BE2C (cell line): ENCODE data around the gene CFAP97D2.
"Not testable (repeated sequence)": the region's sequence is repeated elsewhere in the genome, so short reads cannot be mapped to it uniquely, and the experiment has no call there.

Experiments
- DNase-seq: peaks from one replicate; pipeline ENCODE4 v3.0.0-alpha.2; 2020
- H3K27me3 ChIP-seq: fragments of 250-450 bp; sonication (Bioruptor Pico); 2 replicates; pipeline ENCODE4 v1.5.1; 2020; ENCODE audit warnings: mild to moderate bottlenecking
- H3K36me3 ChIP-seq: fragments of 250-450 bp; sonication (Bioruptor Pico); 2 replicates; pipeline ENCODE4 v1.5.1; 2020; ENCODE audit warnings: mild to moderate bottlenecking
- H3K4me1 ChIP-seq: fragments of 250-450 bp; sonication (Bioruptor Pico); 2 replicates; pipeline ENCODE4 v1.5.1; 2020
- H3K4me3 ChIP-seq: 2 replicates; pipeline ENCODE4 v1.5.1; 2011; ENCODE audit warnings: low read depth, low read length
- H3K9me3 ChIP-seq: fragments of 250-450 bp; sonication (Bioruptor Pico); 2 replicates; pipeline ENCODE4 v1.5.1; 2020
- TF ChIP-seq, protein P1 (sequence below): IDR thresholded peaks from 2 replicates; pipeline ENCODE4 v1.5.1; 2012; ENCODE audit warnings: mild to moderate bottlenecking, low read depth, low read length

Gene CFAP97D2

GRCh38 chr13:114177245-114178010 lies 1.6 kb upstream of the CFAP97D2 start:
- Histone ChIP-seq H3K9me3 (no peaks in the 10 kb centered on the region), H3K27me3 (no peaks in the 10 kb centered on the region), H3K36me3 (peaks cover 3% of the 10 kb centered on the region; the same call in 1 of the 2 replicates), H3K4me3 (no peak overlapping the region), H3K4me1 (no peaks in the 10 kb centered on the region)
- no peak for DNase-seq
- TF ChIP-seq, protein P1, sequence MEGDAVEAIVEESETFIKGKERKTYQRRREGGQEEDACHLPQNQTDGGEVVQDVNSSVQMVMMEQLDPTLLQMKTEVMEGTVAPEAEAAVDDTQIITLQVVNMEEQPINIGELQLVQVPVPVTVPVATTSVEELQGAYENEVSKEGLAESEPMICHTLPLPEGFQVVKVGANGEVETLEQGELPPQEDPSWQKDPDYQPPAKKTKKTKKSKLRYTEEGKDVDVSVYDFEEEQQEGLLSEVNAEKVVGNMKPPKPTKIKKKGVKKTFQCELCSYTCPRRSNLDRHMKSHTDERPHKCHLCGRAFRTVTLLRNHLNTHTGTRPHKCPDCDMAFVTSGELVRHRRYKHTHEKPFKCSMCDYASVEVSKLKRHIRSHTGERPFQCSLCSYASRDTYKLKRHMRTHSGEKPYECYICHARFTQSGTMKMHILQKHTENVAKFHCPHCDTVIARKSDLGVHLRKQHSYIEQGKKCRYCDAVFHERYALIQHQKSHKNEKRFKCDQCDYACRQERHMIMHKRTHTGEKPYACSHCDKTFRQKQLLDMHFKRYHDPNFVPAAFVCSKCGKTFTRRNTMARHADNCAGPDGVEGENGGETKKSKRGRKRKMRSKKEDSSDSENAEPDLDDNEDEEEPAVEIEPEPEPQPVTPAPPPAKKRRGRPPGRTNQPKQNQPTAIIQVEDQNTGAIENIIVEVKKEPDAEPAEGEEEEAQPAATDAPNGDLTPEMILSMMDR, result no peak

DNA sequence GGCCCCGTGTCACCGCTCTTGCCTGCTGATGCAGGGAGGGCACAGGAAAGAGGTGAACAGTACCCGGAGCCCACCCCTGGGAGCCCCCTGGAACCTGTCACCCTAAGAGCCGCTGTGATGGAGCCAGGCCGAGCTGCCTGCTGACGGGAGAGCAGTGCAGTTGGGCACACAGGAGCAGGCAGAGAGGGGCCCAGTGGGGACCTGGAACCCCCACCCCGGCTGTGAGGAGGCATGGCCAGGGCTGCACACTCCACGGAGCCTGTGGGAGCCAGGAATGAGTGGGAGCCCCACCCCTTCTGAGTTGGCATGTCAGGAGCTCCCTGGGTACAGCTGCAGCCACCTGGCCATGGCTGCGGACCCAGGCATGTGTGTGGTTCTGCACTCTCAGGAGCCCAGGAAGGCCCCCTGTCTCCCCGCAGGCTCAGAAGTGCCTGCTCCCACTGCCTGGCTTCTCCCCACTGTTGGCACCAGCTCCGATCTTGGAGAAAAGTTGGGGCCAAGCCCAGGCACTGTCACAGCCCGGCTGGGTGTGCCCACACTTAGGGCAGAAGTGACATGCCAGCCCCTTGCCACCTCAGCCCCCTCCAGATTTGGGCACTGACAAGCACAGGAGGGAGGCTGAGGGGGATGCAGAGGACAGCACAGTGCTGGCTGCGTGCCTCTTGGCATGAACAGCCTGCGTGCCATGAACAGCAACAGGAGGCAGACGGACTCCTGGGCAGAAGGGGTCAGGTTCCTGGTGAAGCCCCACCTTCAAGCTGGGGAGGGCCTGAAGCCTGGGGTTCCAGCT lies 6.3 kb downstream of the CFAP97D2 start:
- Histone ChIP-seq H3K36me3 (no peaks in the 10 kb centered on the region; the same call in 1 of the 2 replicates), H3K27me3 (no peaks in the 10 kb centered on the region), H3K4me3 (no peak overlapping the region), H3K4me1 (no peaks in the 10 kb centered on the region), H3K9me3 (no peaks in the 10 kb centered on the region)
- no peak for DNase-seq
- TF ChIP-seq, protein P1, result no peak

DNA sequence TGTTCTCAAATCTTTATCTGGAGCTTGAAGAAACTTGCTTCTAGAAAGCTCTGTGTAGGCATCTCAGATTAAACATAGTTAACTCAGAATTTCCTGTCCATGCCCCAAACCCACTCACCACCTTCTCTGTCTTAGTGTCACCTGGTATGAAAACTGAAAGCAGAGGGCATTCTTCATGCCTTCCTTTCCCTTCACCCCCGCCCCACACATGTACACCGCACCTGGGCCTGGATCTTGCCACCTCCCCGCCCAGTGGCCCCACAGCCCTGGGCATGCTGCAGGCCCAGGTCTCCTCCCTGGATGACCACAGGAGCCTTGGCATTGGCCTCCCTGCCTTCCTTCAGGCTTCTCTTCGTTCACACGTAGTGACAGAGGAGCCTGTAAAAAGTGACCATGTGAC lies 15.8 kb downstream of the CFAP97D2 start:
- Histone ChIP-seq H3K4me3 (no peak overlapping the region), H3K27me3 (no peaks in the 10 kb centered on the region), H3K9me3 (no peaks in the 10 kb centered on the region), H3K36me3 (no peaks in the 10 kb centered on the region; the same call in 1 of the 2 replicates), H3K4me1 (no peaks in the 10 kb centered on the region)
- TF ChIP-seq, protein P1, result no peak
- DNase-seq, result no peak

DNA sequence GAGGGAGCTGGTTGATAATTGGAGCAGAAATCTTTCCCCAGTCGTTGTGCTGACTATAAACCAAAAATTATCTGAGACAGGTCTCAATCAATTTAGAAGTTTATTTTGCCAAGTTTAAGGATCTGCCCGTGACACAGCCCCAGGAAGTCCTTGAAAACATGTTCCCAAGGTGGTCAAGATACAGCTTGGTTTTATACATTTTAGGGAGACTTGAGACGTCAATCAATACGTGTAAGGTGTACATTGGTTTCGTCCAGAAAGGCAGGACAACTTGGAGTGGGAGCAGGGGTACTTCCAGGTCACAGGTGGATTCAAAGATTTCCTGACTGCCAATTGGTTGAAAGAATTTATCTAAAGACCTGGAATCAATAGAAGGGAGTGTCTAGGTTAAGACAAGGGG lies 17.6 kb downstream of the CFAP97D2 start:
- TF ChIP-seq, protein P1, result no peak
- no peaks in the 10 kb centered on the region for H3K4me1 ChIP-seq
- no peak for DNase-seq

DNA sequence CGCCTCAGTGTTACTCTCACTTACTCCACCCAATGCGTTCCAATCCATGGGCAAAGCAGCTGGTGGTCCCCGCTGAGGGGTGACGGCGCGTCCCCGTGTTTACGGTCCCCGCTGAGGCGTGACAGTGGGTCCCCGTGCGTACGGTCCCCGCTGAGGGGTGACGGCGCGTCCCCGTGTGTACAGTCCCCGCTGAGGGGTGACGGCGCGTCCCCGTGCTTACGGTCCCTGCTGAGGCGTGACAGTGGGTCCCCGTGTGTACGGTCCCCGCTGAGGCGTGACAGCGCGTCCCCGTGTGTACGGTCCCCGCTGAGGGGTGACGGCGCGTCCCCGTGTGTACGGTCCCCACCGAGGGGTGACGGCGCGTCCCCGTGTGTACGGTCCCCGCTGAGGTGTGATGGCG lies 19.5 kb downstream of the CFAP97D2 start:
- DNase-seq, result no peak
- Histone ChIP-seq H3K9me3 (no peaks in the 10 kb centered on the region), H3K36me3 (no peaks in the 10 kb centered on the region), H3K4me3 (no peak overlapping the region), H3K27me3 (no peaks in the 10 kb centered on the region), H3K4me1 (no peaks in the 10 kb centered on the region)
- TF ChIP-seq, protein P1, result no peak

More for the DNA sequence above, 17.6 kb downstream of the CFAP97D2 start:
- Histone ChIP-seq H3K4me3 (no peak overlapping the region), H3K27me3 (no peaks in the 10 kb centered on the region), H3K36me3 (no peaks in the 10 kb centered on the region), H3K9me3 (no peaks in the 10 kb centered on the region)

- H3K4me3 ChIP-seq, DNase-seq, H3K36me3 ChIP-seq, H3K4me1 ChIP-seq, H3K27me3 ChIP-seq, H3K9me3 ChIP-seq: not testable (repeated sequence)
Observed at GRCh38 chr13:114199526-114199925, 20.5 kb downstream of the CFAP97D2 start.
